Astrocyte of the spinal cord (primary cell): ENCODE results near the gene IER2.

Experiments
- DNase-seq: peaks from one replicate; pipeline ENCODE4 v3.0.0; 2011; ENCODE audit warnings: low read depth, low spot score
- H3K4me3 ChIP-seq: 2 replicates; pipeline ENCODE4 v1.5.1; 2011; ENCODE audit warnings: low read depth, mild to moderate bottlenecking, low read length, moderate library complexity
- CTCF ChIP-seq: IDR thresholded peaks from 2 replicates; pipeline ENCODE4 v1.5.1; 2012; ENCODE audit warnings: low read depth, mild to moderate bottlenecking, low read length, inconsistent platforms
- in situ Hi-C: cut with HindIII; loops from 2 replicates; pipeline ENCODE4 v1.10.0; 2017; ENCODE audit warnings: low sequenced_read_pairs

IER2 gene

GRCh38 chr19:13103581-13104359 lies 46.4 kb upstream of the IER2 start:
- no peak overlapping the region for H3K4me3 ChIP-seq
- TF ChIP-seq CTCF = no peak
- DNase-seq = no peak
- in situ Hi-C loops = no loop called here

GRCh38 chr19:13104360-13104847 lies 45.8 kb upstream of the IER2 start:
- H3K4me3 ChIP-seq = no peak overlapping the region
- in situ Hi-C loops = no loop called here
- DNase-seq = no peak
- TF ChIP-seq CTCF = peak; percentile 83

GRCh38 chr19:13104848-13105711 lies 45.1 kb upstream of the IER2 start:
- in situ Hi-C loops = no loop called here
- no peak overlapping the region for H3K4me3 ChIP-seq
- DNase-seq = no peak
- TF ChIP-seq CTCF = no peak

GRCh38 chr19:13109361-13110098 lies 40.7 kb upstream of the IER2 start:
- in situ Hi-C loops = no loop called here
- no peak overlapping the region for H3K4me3 ChIP-seq
- TF ChIP-seq CTCF = no peak
- DNase-seq = no peak

GRCh38 chr19:13110099-13110610 lies 40.1 kb upstream of the IER2 start:
- TF ChIP-seq CTCF = no peak
- in situ Hi-C loops = no loop called here
- no peak for DNase-seq
- H3K4me3 ChIP-seq = no peak overlapping the region

GRCh38 chr19:13112555-13112954 lies 37.7 kb upstream of the IER2 start:
- in situ Hi-C loops = no loop called here
- H3K4me3 ChIP-seq = no peak overlapping the region
- no peak for DNase-seq
- TF ChIP-seq CTCF = no peak
